ENCODE data around the gene TPSG1. TPM values are rescaled to one million over a fixed set of nuclear protein-coding genes. Genes with fewer than 3 reads are reported as not detected.

The TPSG1 gene
- total RNA-seq, 1 donor from 2014 or later, result not detected

- Histone ChIP-seq H3K36me3 (no peaks in the 10 kb centered on the region), H3K27me3 (ENCODE audit: low read depth) (peaks cover 74% of the 10 kb centered on the region), H3K4me3 (no peak overlapping the region), H3K27ac (replicated peaks) (no peak overlapping the region), H3K9me3 (replicated peaks) (no peaks in the 10 kb centered on the region), H3K4me1 (peaks cover 2% of the 10 kb centered on the region)
- no peak for TF ChIP-seq CTCF (IDR thresholded peaks at IDR 0.05; ENCODE audit: borderline replicate concordance)
- intact Hi-C loops (cut with micrococcal nuclease), result no loop called here
- DNase-seq, result no peak
These were observed 49.3 kb downstream of the TPSG1 start for GRCh38 chr16:1175566-1176279.

DNA sequence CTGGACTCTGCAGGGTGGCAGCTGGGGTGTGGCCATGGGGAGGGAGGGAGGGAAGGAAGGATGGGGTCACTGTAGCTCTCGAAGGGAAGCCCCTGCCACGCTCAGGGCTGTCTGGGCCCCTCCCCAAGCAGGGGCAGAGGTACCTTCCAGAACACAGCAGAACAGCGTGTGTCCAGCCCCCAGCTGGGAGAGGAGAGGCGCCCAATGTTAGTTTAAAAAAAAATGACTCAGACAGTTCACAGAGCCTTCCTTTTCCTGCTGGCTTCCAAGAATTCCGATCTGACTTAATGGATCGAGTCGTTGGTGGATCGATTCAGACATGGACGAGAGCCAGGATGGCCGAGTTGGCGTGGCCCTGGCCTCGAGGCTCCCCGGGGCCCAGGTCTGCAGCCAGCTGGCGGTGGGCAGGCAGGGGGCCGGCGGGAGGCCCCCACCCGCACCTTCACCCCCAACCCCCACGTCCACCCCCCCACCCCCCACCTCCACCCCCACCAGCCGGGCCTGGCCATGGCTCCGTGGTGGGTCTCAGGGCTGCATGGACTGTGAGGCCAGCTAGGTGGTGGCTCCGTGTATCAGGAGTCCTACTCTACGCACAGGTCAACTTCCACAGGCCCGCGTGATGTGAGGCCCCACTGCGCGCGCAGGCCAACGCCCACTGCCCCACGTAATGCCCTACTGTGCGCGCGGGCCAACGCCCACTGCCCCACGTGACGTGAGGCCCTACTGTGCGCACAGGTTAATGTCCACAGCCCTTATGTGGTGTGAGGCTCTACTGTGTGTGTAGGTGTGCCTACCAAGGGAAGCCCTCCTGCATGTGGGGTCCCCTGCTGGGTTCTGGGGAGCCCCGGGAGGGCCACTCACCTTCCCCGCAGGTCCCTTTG lies 50.4 kb downstream of the TPSG1 start:
- Histone ChIP-seq H3K36me3 (no peaks in the 10 kb centered on the region), H3K27ac (replicated peaks) (no peak overlapping the region), H3K4me1 (no peaks in the 10 kb centered on the region), H3K27me3 (ENCODE audit: low read depth) (peaks cover 74% of the 10 kb centered on the region), H3K9me3 (replicated peaks) (no peaks in the 10 kb centered on the region), H3K4me3 (no peak overlapping the region)
- no peak for DNase-seq
- intact Hi-C loops (cut with micrococcal nuclease), result no loop called here
- no peak for TF ChIP-seq CTCF (IDR thresholded peaks at IDR 0.05; ENCODE audit: borderline replicate concordance)

GRCh38 chr16:1173788-1174451 lies 51.1 kb downstream of the TPSG1 start:
- TF ChIP-seq CTCF (IDR thresholded peaks at IDR 0.05; ENCODE audit: borderline replicate concordance), result no peak
- no peaks in the 10 kb centered on the region for H3K36me3 ChIP-seq
- peaks cover 76% of the 10 kb centered on the region for H3K27me3 ChIP-seq (ENCODE audit: low read depth)
- H3K27ac ChIP-seq (replicated peaks), result no peak overlapping the region
- no peaks in the 10 kb centered on the region for H3K9me3 ChIP-seq (replicated peaks)
- intact Hi-C loops (cut with micrococcal nuclease), result no loop called here
- no peak for DNase-seq
- no peak overlapping the region for H3K4me3 ChIP-seq
- H3K4me1 ChIP-seq, result no peaks in the 10 kb centered on the region

DNA sequence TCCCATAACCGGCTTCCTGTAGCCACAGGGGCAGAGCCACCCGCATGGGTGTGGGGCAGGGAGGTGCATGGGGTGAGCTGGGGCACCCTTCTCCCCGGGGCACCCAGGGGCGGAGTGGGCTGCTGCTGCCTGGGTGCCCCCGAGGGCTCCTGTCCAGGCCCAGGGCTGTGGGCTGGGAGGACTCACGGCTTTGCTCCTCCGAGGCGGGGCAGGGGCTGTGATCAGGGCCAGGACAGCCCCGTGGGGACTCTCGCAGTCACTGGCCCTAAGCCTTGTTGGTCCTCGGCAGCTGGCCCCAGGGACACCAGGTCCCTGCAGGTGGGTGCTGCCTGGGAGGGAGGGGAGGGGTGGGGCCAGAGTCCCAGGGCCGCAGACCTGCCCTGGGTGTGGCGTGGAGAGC lies 52.4 kb downstream of the TPSG1 start:
- peaks cover 74% of the 10 kb centered on the region for H3K27me3 ChIP-seq (ENCODE audit: low read depth)
- no peak overlapping the region for H3K27ac ChIP-seq (replicated peaks)
- DNase-seq, result no peak
- H3K36me3 ChIP-seq, result no peaks in the 10 kb centered on the region
- no peaks in the 10 kb centered on the region for H3K9me3 ChIP-seq (replicated peaks)
- H3K4me1 ChIP-seq, result no peaks in the 10 kb centered on the region
- no peak for TF ChIP-seq CTCF (IDR thresholded peaks at IDR 0.05; ENCODE audit: borderline replicate concordance)
- intact Hi-C loops (cut with micrococcal nuclease), result no loop called here
- no peak overlapping the region for H3K4me3 ChIP-seq

DNA sequence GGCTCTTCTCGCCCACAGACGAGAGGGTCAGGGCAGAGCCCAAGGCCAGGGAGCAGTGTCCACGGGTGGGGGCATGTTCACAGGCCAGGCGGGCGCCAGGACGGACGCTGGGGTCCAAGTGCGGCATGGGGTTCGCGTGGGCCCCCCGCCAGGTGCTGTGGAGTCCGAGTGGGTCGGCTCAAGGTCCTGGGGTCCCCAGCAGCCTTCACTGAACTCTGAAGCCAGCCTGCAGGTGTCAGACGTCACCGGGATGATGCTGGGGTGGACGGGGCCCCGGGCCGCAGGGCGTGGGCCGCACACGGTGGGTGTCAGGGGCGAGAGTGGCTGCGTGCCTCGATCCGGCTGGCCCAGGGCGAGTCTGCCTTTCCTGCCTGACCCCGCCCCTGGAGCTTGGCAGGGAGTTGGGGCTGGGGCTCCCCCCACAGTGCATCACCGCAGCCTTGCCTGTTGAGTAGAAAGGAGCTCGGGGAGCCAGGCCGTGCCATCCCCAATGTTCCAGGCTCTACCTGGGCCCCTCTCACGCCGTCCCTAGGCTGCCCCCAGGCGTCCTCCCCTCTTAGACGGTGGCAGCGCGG lies 53.1 kb downstream of the TPSG1 start:
- no peaks in the 10 kb centered on the region for H3K4me1 ChIP-seq
- no peak overlapping the region for H3K27ac ChIP-seq (replicated peaks)
- H3K4me3 ChIP-seq, result no peak overlapping the region
- peaks cover 67% of the 10 kb centered on the region for H3K27me3 ChIP-seq (ENCODE audit: low read depth)
- no peak for TF ChIP-seq CTCF (IDR thresholded peaks at IDR 0.05; ENCODE audit: borderline replicate concordance)
- H3K9me3 ChIP-seq (replicated peaks), result no peaks in the 10 kb centered on the region
- DNase-seq, result no peak
- no peaks in the 10 kb centered on the region for H3K36me3 ChIP-seq
- intact Hi-C loops (cut with micrococcal nuclease), result no loop called here
